H9 (cell line): ENCODE results near the gene TECTB. TPM values are rescaled to one million over a fixed set of nuclear protein-coding genes. Genes with fewer than 3 reads are reported as not detected.

Experiments used
- DNase-seq: peaks from one replicate; pipeline ENCODE4 v3.0.0-alpha.2; 2017
- H2AFZ ChIP-seq: one replicate; pipeline ENCODE4 v1.6.1; 2013; ENCODE audit warnings: mild to moderate bottlenecking, low read length, control low read depth, moderate library complexity
- H2AK5ac ChIP-seq: 2 replicates; pipeline ENCODE4 v1.6.1; 2013; ENCODE audit warnings: low read length, control low read depth, mixed read lengths; ENCODE audit not compliant: insufficient read length
- H2BK120ac ChIP-seq: one replicate; pipeline ENCODE4 v1.6.1; 2013; ENCODE audit warnings: low read depth, mild to moderate bottlenecking, low read length, control low read depth, inconsistent platforms; ENCODE audit not compliant: poor library complexity, severe bottlenecking
- H2BK12ac ChIP-seq: 2 replicates; pipeline ENCODE4 v1.6.1; 2013; ENCODE audit warnings: low read length, control low read depth, mixed read lengths, low read depth; ENCODE audit not compliant: insufficient read length
- H2BK15ac ChIP-seq: 2 replicates; pipeline ENCODE4 v1.6.1; 2013; ENCODE audit warnings: low read depth, low read length, control low read depth
- H2BK20ac ChIP-seq: one replicate; pipeline ENCODE4 v1.6.1; 2013; ENCODE audit warnings: low read depth, mild to moderate bottlenecking, low read length, control low read depth, inconsistent platforms; ENCODE audit not compliant: poor library complexity, severe bottlenecking
- H2BK5ac ChIP-seq: 2 replicates; pipeline ENCODE4 v1.6.1; 2013; ENCODE audit warnings: low read length, control low read depth, mixed read lengths; ENCODE audit not compliant: insufficient read length
- H3K14ac ChIP-seq: 2 replicates; pipeline ENCODE4 v1.6.1; 2013; ENCODE audit warnings: low read length, control low read depth; ENCODE audit not compliant: insufficient read depth
- H3K18ac ChIP-seq: 2 replicates; pipeline ENCODE4 v1.6.1; 2013; ENCODE audit warnings: low read depth, mild to moderate bottlenecking, mixed read lengths, low read length, control low read depth; ENCODE audit not compliant: insufficient read length
- H3K23ac ChIP-seq: 2 replicates; pipeline ENCODE4 v1.6.1; 2013; ENCODE audit warnings: low read length, control low read depth, mixed read lengths, low read depth; ENCODE audit not compliant: insufficient read length
- H3K23me2 ChIP-seq: 2 replicates; pipeline ENCODE4 v1.6.1; 2013; ENCODE audit warnings: low read depth, mild to moderate bottlenecking, mixed read lengths, low read length, control low read depth; ENCODE audit not compliant: insufficient read length, poor library complexity, severe bottlenecking
- H3K27ac ChIP-seq: 2 replicates; pipeline ENCODE4 v1.5.1; 2013; ENCODE audit warnings: low read length, control low read depth, mixed read lengths, low read depth; ENCODE audit not compliant: insufficient read length
- H3K27me3 ChIP-seq: 2 replicates; pipeline ENCODE4 v1.6.1; 2013; ENCODE audit warnings: low read length, control low read depth, inconsistent platforms; ENCODE audit not compliant: insufficient read depth
- H3K4ac ChIP-seq: 2 replicates; pipeline ENCODE4 v1.6.1; 2013; ENCODE audit warnings: low read depth, mild to moderate bottlenecking, control low read depth, inconsistent platforms, low read length, moderate library complexity
- H3K4me1 ChIP-seq: 2 replicates; pipeline ENCODE4 v1.6.1; 2013; ENCODE audit warnings: low read length, control low read depth, inconsistent platforms; ENCODE audit not compliant: insufficient read depth
- H3K4me2 ChIP-seq: 2 replicates; pipeline ENCODE4 v1.6.1; 2013; ENCODE audit warnings: low read length, control low read depth, mixed read lengths; ENCODE audit not compliant: insufficient read length, insufficient read depth
- H3K56ac ChIP-seq: 2 replicates; pipeline ENCODE4 v1.6.1; 2013; ENCODE audit warnings: low read depth, mild to moderate bottlenecking, mixed read lengths, low read length, control low read depth; ENCODE audit not compliant: insufficient read length
- H3K79me1 ChIP-seq: 2 replicates; pipeline ENCODE4 v1.6.1; 2013; ENCODE audit warnings: low read depth, mild to moderate bottlenecking, moderate library complexity, low read length, control low read depth, inconsistent platforms; ENCODE audit not compliant: insufficient read depth, poor library complexity, severe bottlenecking
- H3K79me2 ChIP-seq: 2 replicates; pipeline ENCODE4 v1.6.1; 2013; ENCODE audit warnings: low read length, control low read depth, inconsistent platforms; ENCODE audit not compliant: insufficient read depth
- H3K9ac ChIP-seq: 2 replicates; pipeline ENCODE4 v1.6.1; 2013; ENCODE audit warnings: low read length, control low read depth, mixed read lengths; ENCODE audit not compliant: insufficient read length; ENCODE audit errors: extremely low read depth
- H3K9me3 ChIP-seq: one replicate; pipeline ENCODE4 v1.6.1; 2013; ENCODE audit warnings: low read depth, low read length, inconsistent platforms; ENCODE audit not compliant: control insufficient read depth
- H3T11ph ChIP-seq: one replicate; pipeline ENCODE4 v1.6.1; 2013; ENCODE audit warnings: mild to moderate bottlenecking, low read length, control low read depth, inconsistent platforms
- H4K20me1 ChIP-seq: one replicate; pipeline ENCODE4 v1.6.1; 2013; ENCODE audit not compliant: control insufficient read depth, insufficient read length, insufficient read depth
- H4K5ac ChIP-seq: 2 replicates; pipeline ENCODE4 v1.6.1; 2013; ENCODE audit warnings: low read depth, mild to moderate bottlenecking, mixed read lengths, low read length, control low read depth; ENCODE audit not compliant: insufficient read length
- H4K8ac ChIP-seq: replicated peaks from 2 replicates; pipeline ENCODE4 v1.6.1; 2013; ENCODE audit warnings: low read length, control low read depth, mixed read lengths, low read depth; ENCODE audit not compliant: insufficient read length
- H4K91ac ChIP-seq: 2 replicates; pipeline ENCODE4 v1.6.1; 2013; ENCODE audit warnings: low read depth, mild to moderate bottlenecking, moderate library complexity, mixed read lengths, low read length, control low read depth; ENCODE audit not compliant: insufficient read length
- H3K27ac Mint-ChIP-seq, 3 experiments: 2 replicates in 2 of 3; 3 replicates in 1 of 3; pipeline ENCODE4 v1.8.0; 2020 to 2021; ENCODE audit warnings: mixed read lengths in 3 of 3, mild to moderate bottlenecking in 1 of 3, moderate library complexity in 1 of 3
- H3K27me3 Mint-ChIP-seq: 2 replicates; pipeline ENCODE4 v1.8.0; 2021; ENCODE audit warnings: low read depth, mild to moderate bottlenecking, moderate library complexity, mixed read lengths
- H3K36me3 Mint-ChIP-seq, 3 experiments: 2 replicates in 2 of 3; 3 replicates in 1 of 3; pipeline ENCODE4 v1.8.0; 2020 to 2021; ENCODE audit warnings: low read depth in 3 of 3, mixed read lengths in 3 of 3; ENCODE audit not compliant: insufficient read depth in 1 of 3
- H3K4me1 Mint-ChIP-seq, 2 experiments: 2 replicates each; pipeline ENCODE4 v1.8.0; 2020; ENCODE audit warnings: mixed read lengths in 2 of 2
- H3K4me3 Mint-ChIP-seq, 2 experiments: 2 replicates in 1 of 2; 3 replicates in 1 of 2; pipeline ENCODE4 v1.8.0; 2020 to 2021; ENCODE audit warnings: mild to moderate bottlenecking in 2 of 2, mixed read lengths in 2 of 2, moderate library complexity in 1 of 2
- H3K9me3 Mint-ChIP-seq, 2 experiments: 2 replicates in 1 of 2; 3 replicates in 1 of 2; pipeline ENCODE4 v1.8.0; 2020; ENCODE audit warnings: mild to moderate bottlenecking in 2 of 2, mixed read lengths in 2 of 2, moderate library complexity in 1 of 2
- WGBS: extraction: QIAGEN DNeasy Blood & Tissue Kit; methylation state at CpG from one replicate; pipeline ENCODE4 v1.1.7; 2013; ENCODE audit warnings: missing lambda C conversion rate, low lambda C conversion rate, mixed read lengths; ENCODE audit not compliant: insufficient read length; ENCODE audit errors: extremely low coverage; 5-methylcytosine and 5-hydroxymethylcytosine counted together
- total RNA-seq: library from RNA; stranded (reverse); gene quantifications from 2 replicates; pipeline ENCODE4 v1.2.1, GENCODE V29; 2021
- TF ChIP-seq, protein P1 (sequence below): fragments of 200-600 bp; sonication (generic); conservative IDR thresholded peaks from 3 replicates; pipeline ENCODE4 v1.8.0; 2021; ENCODE audit warnings: antibody characterized with exemption, mild to moderate bottlenecking

TECTB gene
- total RNA-seq, 1 experiment from 2014 or later = not detected

DNA sequence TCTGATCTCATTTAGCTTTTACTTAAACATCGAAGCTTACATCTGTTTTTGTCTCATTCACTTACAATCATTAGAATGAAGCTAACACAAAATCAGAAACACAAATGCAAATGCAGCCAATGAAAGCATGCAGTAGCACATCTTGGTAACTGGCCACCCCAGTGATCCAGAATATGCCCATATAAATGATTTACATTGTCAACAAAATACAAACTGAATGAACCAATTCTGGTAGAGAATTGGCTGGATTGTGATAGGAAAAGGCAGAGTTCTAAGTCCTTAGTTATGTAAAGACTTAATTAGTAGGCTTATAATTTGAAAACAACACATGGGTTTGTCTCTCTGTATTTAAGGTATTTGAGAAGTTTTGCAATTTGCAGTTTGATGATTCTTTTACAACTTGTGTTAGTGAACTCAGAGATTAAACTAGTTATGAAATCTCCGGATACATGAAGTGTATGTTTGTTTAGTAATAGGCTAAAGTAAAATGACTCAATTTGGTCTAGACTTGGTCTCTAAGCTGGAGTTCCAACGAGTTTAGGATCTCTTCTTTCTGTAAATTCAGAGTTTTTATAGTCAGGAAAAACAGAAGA, 21.2 kb downstream of the TECTB start:
- H3K4me1 Mint-ChIP-seq = peaks cover 6 to 11% of the 10 kb centered on the region in 2 experiments
- H2AFZ ChIP-seq = no peak overlapping the region
- no peak overlapping the region for H3K4me2 ChIP-seq
- no peaks in the 10 kb centered on the region for H3K79me1 ChIP-seq
- H4K8ac ChIP-seq = no peak overlapping the region
- no peak overlapping the region for H2BK5ac ChIP-seq
- H4K20me1 ChIP-seq = no peaks in the 10 kb centered on the region
- no peaks in the 10 kb centered on the region for H3K9me3 ChIP-seq
- H3K56ac ChIP-seq = no peak overlapping the region
- no peaks in the 10 kb centered on the region for H3K79me2 ChIP-seq
- H2AK5ac ChIP-seq = no peak overlapping the region
- no peak overlapping the region for H2BK15ac ChIP-seq
- DNase-seq = no peak
- no peak overlapping the region for H3T11ph ChIP-seq
- H3K4me3 Mint-ChIP-seq = no peak overlapping the region
- H3K18ac ChIP-seq = no peak overlapping the region
- no peaks in the 10 kb centered on the region for H3K9me3 Mint-ChIP-seq
- H3K27ac ChIP-seq = no peak overlapping the region
- H2BK120ac ChIP-seq = no peak overlapping the region
- WGBS = no CpG with 5 or more reads among the region's 3 CpGs
- H3K23me2 ChIP-seq = no peaks in the 10 kb centered on the region
- H2BK12ac ChIP-seq = no peak overlapping the region
- H3K23ac ChIP-seq = no peak overlapping the region
- no peak overlapping the region for H3K4ac ChIP-seq
- no peak overlapping the region for H2BK20ac ChIP-seq
- TF ChIP-seq, protein P1, sequence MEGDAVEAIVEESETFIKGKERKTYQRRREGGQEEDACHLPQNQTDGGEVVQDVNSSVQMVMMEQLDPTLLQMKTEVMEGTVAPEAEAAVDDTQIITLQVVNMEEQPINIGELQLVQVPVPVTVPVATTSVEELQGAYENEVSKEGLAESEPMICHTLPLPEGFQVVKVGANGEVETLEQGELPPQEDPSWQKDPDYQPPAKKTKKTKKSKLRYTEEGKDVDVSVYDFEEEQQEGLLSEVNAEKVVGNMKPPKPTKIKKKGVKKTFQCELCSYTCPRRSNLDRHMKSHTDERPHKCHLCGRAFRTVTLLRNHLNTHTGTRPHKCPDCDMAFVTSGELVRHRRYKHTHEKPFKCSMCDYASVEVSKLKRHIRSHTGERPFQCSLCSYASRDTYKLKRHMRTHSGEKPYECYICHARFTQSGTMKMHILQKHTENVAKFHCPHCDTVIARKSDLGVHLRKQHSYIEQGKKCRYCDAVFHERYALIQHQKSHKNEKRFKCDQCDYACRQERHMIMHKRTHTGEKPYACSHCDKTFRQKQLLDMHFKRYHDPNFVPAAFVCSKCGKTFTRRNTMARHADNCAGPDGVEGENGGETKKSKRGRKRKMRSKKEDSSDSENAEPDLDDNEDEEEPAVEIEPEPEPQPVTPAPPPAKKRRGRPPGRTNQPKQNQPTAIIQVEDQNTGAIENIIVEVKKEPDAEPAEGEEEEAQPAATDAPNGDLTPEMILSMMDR = no peak
- H3K4me1 ChIP-seq = no peaks in the 10 kb centered on the region; the same call in 1 of the 2 replicates
- H4K91ac ChIP-seq = no peak overlapping the region
- H3K9ac ChIP-seq = no peak overlapping the region
- no peaks in the 10 kb centered on the region for H3K36me3 Mint-ChIP-seq
- no peak overlapping the region for H4K5ac ChIP-seq
- no peaks in the 10 kb centered on the region for H3K27me3 Mint-ChIP-seq
- H3K27ac Mint-ChIP-seq = no peak overlapping the region
- no peak overlapping the region for H3K14ac ChIP-seq
- no peaks in the 10 kb centered on the region for H3K27me3 ChIP-seq
